GM11168 (cell line): Measurements from ENCODE around the gene B3GNT9.
"Not testable (repeated sequence)": the region's sequence is repeated elsewhere in the genome, so short reads cannot be mapped to it uniquely, and the experiment has no call there.

Source experiments
- in situ Hi-C: fragments of 300-500 bp; cut with MboI; formaldehyde crosslinking; loops from one replicate; pipeline ENCODE4 v1.12.0; 2022; ENCODE audit warnings: low sequenced_read_pairs; ENCODE audit not compliant: unreplicated experiment

The B3GNT9 gene

GRCh38 chr16:67122799-67123198 lies 28.0 kb downstream of the B3GNT9 start:
- in situ Hi-C loops = not testable (repeated sequence)

GRCh38 chr16:67120025-67120424 lies 30.8 kb downstream of the B3GNT9 start:
- in situ Hi-C loops = no loop called here

GRCh38 chr16:67117716-67118115 lies 33.1 kb downstream of the B3GNT9 start:
- in situ Hi-C loops = no loop called here

GRCh38 chr16:67116388-67117311 lies 34.1 kb downstream of the B3GNT9 start:
- in situ Hi-C loops = no loop called here

GRCh38 chr16:67115639-67116038 lies 35.2 kb downstream of the B3GNT9 start:
- in situ Hi-C loops = no loop called here

GRCh38 chr16:67114793-67115192 lies 36.0 kb downstream of the B3GNT9 start:
- in situ Hi-C loops = no loop called here

GRCh38 chr16:67112591-67113399 lies 38.0 kb downstream of the B3GNT9 start:
- in situ Hi-C loops = no loop called here

GRCh38 chr16:67111951-67112444 lies 38.8 kb downstream of the B3GNT9 start:
- in situ Hi-C loops = no loop called here

GRCh38 chr16:67109407-67110135 lies 41.2 kb downstream of the B3GNT9 start, which contains the start of gene PHAF1:
Gene PHAF1, plus strand, starts transcription at chr16:67109941. Its CDS starts 235 bp downstream, at chr16:67110176.
- in situ Hi-C loops = loop anchor here (10.0 kb wide), 1 partner anchor 85 kb away; the partner anchor contains the start of gene CBFB

GRCh38 chr16:67108931-67109406 lies 41.8 kb downstream of the B3GNT9 start:
- in situ Hi-C loops = loop anchor here (10.0 kb wide), 1 partner anchor 84 kb away; the partner anchor contains the start of gene CBFB

GRCh38 chr16:67108489-67108888 lies 42.3 kb downstream of the B3GNT9 start:
- in situ Hi-C loops = loop anchor here (10.0 kb wide), 1 partner anchor 84 kb away; the partner anchor contains the start of gene CBFB

GRCh38 chr16:67105881-67106280 lies 44.9 kb downstream of the B3GNT9 start:
- in situ Hi-C loops = loop anchor here (10.0 kb wide), 1 partner anchor 81 kb away; the partner anchor contains the start of gene CBFB

GRCh38 chr16:67105246-67105645 lies 45.6 kb downstream of the B3GNT9 start:
- in situ Hi-C loops = loop anchor here (10.0 kb wide), 1 partner anchor 80 kb away; the partner anchor contains the start of gene CBFB

- in situ Hi-C loops = loop anchor here (10.0 kb wide), 1 partner anchor 80 kb away; the partner anchor contains the start of gene CBFB
Measured at GRCh38 chr16:67104845-67105244, 46.0 kb downstream of the B3GNT9 start.

GRCh38 chr16:67104061-67104460 lies 46.7 kb downstream of the B3GNT9 start:
- in situ Hi-C loops = loop anchor here (10.0 kb wide), 1 partner anchor 79 kb away; the partner anchor contains the start of gene CBFB

- in situ Hi-C loops = loop anchor here (10.0 kb wide), 1 partner anchor 77 kb away; the partner anchor contains the start of gene CBFB
Measured at GRCh38 chr16:67101311-67102082, 49.3 kb downstream of the B3GNT9 start.

GRCh38 chr16:67100569-67101310 lies 50.1 kb downstream of the B3GNT9 start:
- in situ Hi-C loops = loop anchor here (10.0 kb wide), 1 partner anchor 76 kb away; the partner anchor contains the start of gene CBFB

- in situ Hi-C loops = no loop called here
Measured at GRCh38 chr16:67098599-67098998, 52.2 kb downstream of the B3GNT9 start.
